ENCODE measurements around the gene TLE4. TPM values are rescaled to one million over a fixed set of nuclear protein-coding genes. Genes with fewer than 3 reads are reported as not detected.
A peak's percentile ranks its signal among the peaks of the same experiment; 100 is the strongest.

The TLE4 gene
- polyA plus RNA-seq, 3 donors, result 21.0 to 107 (median 21.7) TPM

DNA sequence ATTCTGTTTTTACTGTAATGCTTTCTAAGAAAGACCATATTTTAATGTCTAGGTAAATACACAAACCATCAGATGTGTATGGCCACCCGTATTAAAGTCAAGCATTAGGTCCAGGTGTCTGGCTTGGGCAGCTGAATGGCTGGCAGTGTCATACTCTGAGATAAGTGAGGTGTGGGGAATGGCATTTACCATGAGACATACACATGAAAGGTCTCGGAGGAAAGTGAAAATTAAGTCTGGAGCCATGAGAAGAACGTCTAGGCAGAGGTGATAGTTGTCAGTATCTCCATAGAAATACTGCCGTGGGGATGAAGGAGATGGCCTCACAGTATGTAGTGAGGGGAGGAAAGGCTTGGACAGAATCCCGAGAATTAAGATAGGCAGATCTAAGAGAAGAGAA lies 164.3 kb downstream of the TLE4 start:
- DNase-seq, result no peak
- Mint-ChIP-seq H3K9me3 (peaks cover 7 to 18% (median 12%) of the 10 kb centered on the region in 7 donors), H3K4me1 (no peaks in the 10 kb centered on the region), H3K4me3 (no peak overlapping the region), H3K27ac (peak overlapping the region in 1 of 7 donors; percentile 10), H3K27me3 (ENCODE audit: low read depth in 3 of 3) (peaks cover 1 to 10% (median 2%) of the 10 kb centered on the region in 3 donors), H3K36me3 (no peaks in the 10 kb centered on the region)
- no peaks in the 10 kb centered on the region for H4K20me1 ChIP-seq (ENCODE audit: insufficient read depth, low read length)
- no peaks in the 10 kb centered on the region for H3K36me3 ChIP-seq (replicated peaks in 1 of 2; ENCODE audit: control insufficient read depth in 1 of 2, insufficient read depth in 2 of 2, low read length in 2 of 2)
- intact Hi-C loops (cut with micrococcal nuclease), result no loop called here
- no peaks in the 10 kb centered on the region for H3K9me3 ChIP-seq (replicated peaks in 1 of 2; ENCODE audit: control insufficient read depth in 1 of 2, insufficient read depth in 1 of 2, low read length in 2 of 2)
- WGBS (ENCODE audit: insufficient coverage), result 94% methylated on average over 4 of the region's 5 CpGs
- H3K4me1 ChIP-seq (ENCODE audit: control insufficient read depth in 1 of 2, insufficient read depth in 2 of 2, low read length in 2 of 2), result no peaks in the 10 kb centered on the region
- H2AFZ ChIP-seq (ENCODE audit: insufficient read depth, low read depth, low read length, poor library complexity, severe bottlenecking), result no peak overlapping the region
- H3K4me3 ChIP-seq (replicated peaks in 1 of 3; ENCODE audit: low read depth in 2 of 3, low read length in 3 of 3), result no peak overlapping the region
- no peak overlapping the region for H3K4me2 ChIP-seq (replicated peaks; ENCODE audit: extremely low read depth, low read length, poor library complexity, severe bottlenecking)
- H3K9ac ChIP-seq (ENCODE audit: insufficient read depth, low read length, poor library complexity, severe bottlenecking), result no peak overlapping the region
- H3K79me2 ChIP-seq (ENCODE audit: insufficient read depth, low read length), result no peaks in the 10 kb centered on the region
- H3K27ac ChIP-seq (ENCODE audit: low read depth in 1 of 2, low read length in 2 of 2), result no peak overlapping the region
- no peaks in the 10 kb centered on the region for H3K27me3 ChIP-seq (ENCODE audit: control insufficient read depth in 2 of 2, insufficient read depth in 2 of 2, low read length in 2 of 2)
- TF ChIP-seq, protein P1, sequence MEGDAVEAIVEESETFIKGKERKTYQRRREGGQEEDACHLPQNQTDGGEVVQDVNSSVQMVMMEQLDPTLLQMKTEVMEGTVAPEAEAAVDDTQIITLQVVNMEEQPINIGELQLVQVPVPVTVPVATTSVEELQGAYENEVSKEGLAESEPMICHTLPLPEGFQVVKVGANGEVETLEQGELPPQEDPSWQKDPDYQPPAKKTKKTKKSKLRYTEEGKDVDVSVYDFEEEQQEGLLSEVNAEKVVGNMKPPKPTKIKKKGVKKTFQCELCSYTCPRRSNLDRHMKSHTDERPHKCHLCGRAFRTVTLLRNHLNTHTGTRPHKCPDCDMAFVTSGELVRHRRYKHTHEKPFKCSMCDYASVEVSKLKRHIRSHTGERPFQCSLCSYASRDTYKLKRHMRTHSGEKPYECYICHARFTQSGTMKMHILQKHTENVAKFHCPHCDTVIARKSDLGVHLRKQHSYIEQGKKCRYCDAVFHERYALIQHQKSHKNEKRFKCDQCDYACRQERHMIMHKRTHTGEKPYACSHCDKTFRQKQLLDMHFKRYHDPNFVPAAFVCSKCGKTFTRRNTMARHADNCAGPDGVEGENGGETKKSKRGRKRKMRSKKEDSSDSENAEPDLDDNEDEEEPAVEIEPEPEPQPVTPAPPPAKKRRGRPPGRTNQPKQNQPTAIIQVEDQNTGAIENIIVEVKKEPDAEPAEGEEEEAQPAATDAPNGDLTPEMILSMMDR (IDR thresholded peaks at IDR 0.05), result no peak

DNA sequence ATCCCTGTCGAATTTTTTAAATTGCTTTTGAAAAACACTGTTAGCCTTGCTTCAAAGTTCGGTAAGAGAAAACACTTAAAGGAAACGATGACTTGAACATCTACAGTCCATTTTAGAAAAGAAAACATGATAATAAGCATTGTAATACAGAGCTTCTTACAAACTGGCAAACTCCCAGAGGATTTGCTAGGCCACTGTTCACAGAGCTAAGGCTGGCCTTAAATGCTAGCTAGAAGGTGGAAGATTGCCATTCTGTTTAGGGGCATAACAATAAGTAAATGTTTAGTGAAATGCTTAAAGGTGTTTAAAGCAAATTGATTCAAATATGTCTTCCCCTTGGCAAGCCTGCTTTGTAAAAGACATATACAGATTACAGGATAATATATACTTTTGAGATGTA lies 169.6 kb downstream of the TLE4 start:
- Histone ChIP-seq H4K20me1 (ENCODE audit: insufficient read depth, low read length) (no peaks in the 10 kb centered on the region), H2AFZ (ENCODE audit: insufficient read depth, low read depth, low read length, poor library complexity, severe bottlenecking) (no peak overlapping the region), H3K9ac (ENCODE audit: insufficient read depth, low read length, poor library complexity, severe bottlenecking) (no peak overlapping the region), H3K4me2 (replicated peaks; ENCODE audit: extremely low read depth, low read length, poor library complexity, severe bottlenecking) (no peak overlapping the region), H3K4me3 (replicated peaks in 1 of 3; ENCODE audit: low read depth in 2 of 3, low read length in 3 of 3) (no peak overlapping the region), H3K27ac (ENCODE audit: low read depth in 1 of 2, low read length in 2 of 2) (no peak overlapping the region), H3K27me3 (ENCODE audit: control insufficient read depth in 2 of 2, insufficient read depth in 2 of 2, low read length in 2 of 2) (no peaks in the 10 kb centered on the region), H3K9me3 (replicated peaks in 1 of 2; ENCODE audit: control insufficient read depth in 1 of 2, insufficient read depth in 1 of 2, low read length in 2 of 2) (no peaks in the 10 kb centered on the region), H3K36me3 (replicated peaks in 1 of 2; ENCODE audit: control insufficient read depth in 1 of 2, insufficient read depth in 2 of 2, low read length in 2 of 2) (no peaks in the 10 kb centered on the region), H3K4me1 (ENCODE audit: control insufficient read depth in 1 of 2, insufficient read depth in 2 of 2, low read length in 2 of 2) (no peaks in the 10 kb centered on the region), H3K79me2 (ENCODE audit: insufficient read depth, low read length) (no peaks in the 10 kb centered on the region)
- Mint-ChIP-seq H3K4me1 (peaks cover 3% of the 10 kb centered on the region), H3K4me3 (no peak overlapping the region), H3K36me3 (no peaks in the 10 kb centered on the region), H3K27me3 (ENCODE audit: low read depth in 3 of 3) (peaks cover 0 to 3% (median 0%) of the 10 kb centered on the region in 3 donors), H3K9me3 (peaks cover 0 to 6% (median 3%) of the 10 kb centered on the region in 7 donors), H3K27ac (no peak overlapping the region)
- WGBS (ENCODE audit: insufficient coverage), result no CpG with 5 or more reads among the region's 3 CpGs
- intact Hi-C loops (cut with micrococcal nuclease), result no loop called here
- no peak for DNase-seq
- TF ChIP-seq, protein P1 (IDR thresholded peaks at IDR 0.05), result no peak

All from CD14-positive monocyte (primary cell).